ENCODE data around the gene ARFGAP3.

- TF ChIP-seq CTCF (IDR thresholded peaks at IDR 0.05) (no peak), POLR2A (IDR thresholded peaks at IDR 0.05) (no peak)
Measured at GRCh38 chr22:42799461-42800405, 57.3 kb downstream of the ARFGAP3 start.
